HepG2 (cell line): ENCODE measurements around the gene ASCL2. TPM values are rescaled to one million over a fixed set of nuclear protein-coding genes. Genes with fewer than 3 reads are reported as not detected.
A peak's percentile ranks its signal among the peaks of the same experiment; 100 is the strongest.

Experiments used
- AGO1 ChIP-seq: fragments of 200-400 bp; formaldehyde crosslinking; IDR thresholded peaks from 2 replicates; pipeline ENCODE4 v1.6.1; 2017; ENCODE audit warnings: mild to moderate bottlenecking, low read depth, low read length, moderate library complexity; ENCODE audit not compliant: poor library complexity, severe bottlenecking
- FOXC1 ChIP-seq: sonication (generic); formaldehyde crosslinking; IDR thresholded peaks from 2 replicates; pipeline ENCODE4 v1.8.0; 2022; ENCODE audit warnings: mild to moderate bottlenecking, missing genetic modification reagents, borderline replicate concordance
- GATAD2A ChIP-seq: IDR thresholded peaks from 2 replicates; pipeline ENCODE4 v1.6.1; 2016
- HOXA5 ChIP-seq: sonication (generic); formaldehyde crosslinking; IDR thresholded peaks from 2 replicates; pipeline ENCODE4 v1.4.0; 2020; ENCODE audit warnings: missing genetic modification reagents
- PHF21A ChIP-seq: sonication (generic); formaldehyde crosslinking; IDR thresholded peaks from 2 replicates; pipeline ENCODE4 v1.5.0; 2020; ENCODE audit warnings: mild to moderate bottlenecking, missing genetic modification reagents
- RFXAP ChIP-seq: sonication (generic); formaldehyde crosslinking; IDR thresholded peaks from 2 replicates; pipeline ENCODE4 v1.4.0; 2020; ENCODE audit warnings: missing genetic modification reagents, borderline replicate concordance
- SATB2 ChIP-seq: sonication (generic); formaldehyde crosslinking; IDR thresholded peaks from 2 replicates; pipeline ENCODE4 v1.5.0; 2020; ENCODE audit warnings: missing genetic modification reagents
- SKI ChIP-seq: fragments of 450-650 bp; IDR thresholded peaks from one replicate; pipeline ENCODE4 v1.6.1; 2018; ENCODE audit warnings: mild to moderate bottlenecking; ENCODE audit not compliant: partially characterized antibody
- SOX13 ChIP-seq, 3 experiments: fragments of 450-650 bp in 1 of 3; sonication (generic) in 1 of 3; formaldehyde crosslinking in 1 of 3; IDR thresholded peaks in 2 of 3; conservative IDR thresholded peaks in 1 of 3; 2 replicates each; pipeline versions ENCODE4 v1.5.0 to v1.6.1; 2016 to 2020; ENCODE audit warnings: antibody characterized with exemption in 1 of 3, mild to moderate bottlenecking in 1 of 3, missing compliant biosample characterization in 1 of 3, missing genetic modification reagents in 1 of 3, moderate library complexity in 1 of 3
- TBP ChIP-seq: sonication (generic); formaldehyde crosslinking; IDR thresholded peaks from 2 replicates; pipeline ENCODE4 v1.5.0; 2020; ENCODE audit warnings: missing genetic modification reagents
- TBX3 ChIP-seq: fragments of 450-650 bp; IDR thresholded peaks from 2 replicates; pipeline ENCODE4 v1.6.1; 2017; ENCODE audit warnings: antibody characterized with exemption, mild to moderate bottlenecking, inconsistent platforms, borderline replicate concordance
- TCF12 ChIP-seq, 2 experiments: fragments of 450-650 bp in 1 of 2; sonication (generic) in 1 of 2; formaldehyde crosslinking in 1 of 2; IDR thresholded peaks; 2 replicates each; pipeline versions ENCODE4 v1.6.1 to v1.8.0; 2017 to 2022; ENCODE audit warnings: antibody characterized with exemption in 1 of 2, mild to moderate bottlenecking in 1 of 2, missing genetic modification reagents in 1 of 2, moderate library complexity in 1 of 2
- ZBTB1 ChIP-seq: sonication (generic); formaldehyde crosslinking; IDR thresholded peaks from 2 replicates; pipeline ENCODE4 v1.4.0; 2020; ENCODE audit warnings: missing genetic modification reagents, borderline replicate concordance
- ZNF101 ChIP-seq: sonication (generic); formaldehyde crosslinking; IDR thresholded peaks from 2 replicates; pipeline ENCODE4 v1.4.0; 2020; ENCODE audit warnings: mild to moderate bottlenecking, low read depth, missing genetic modification reagents, borderline replicate concordance
- ZNF124 ChIP-seq: sonication (generic); formaldehyde crosslinking; IDR thresholded peaks from 2 replicates; pipeline ENCODE4 v1.4.0; 2020; ENCODE audit warnings: missing genetic modification reagents
- ZNF260 ChIP-seq: sonication (generic); formaldehyde crosslinking; IDR thresholded peaks from 2 replicates; pipeline ENCODE4 v1.4.0; 2020; ENCODE audit warnings: missing genetic modification reagents, low read depth, mild to moderate bottlenecking, borderline replicate concordance
- ZNF460 ChIP-seq: sonication (generic); formaldehyde crosslinking; IDR thresholded peaks from 2 replicates; pipeline ENCODE4 v1.5.1; 2020; ENCODE audit warnings: missing genetic modification reagents, mild to moderate bottlenecking, borderline replicate concordance
- ZNF660 ChIP-seq: sonication (generic); formaldehyde crosslinking; IDR thresholded peaks from 2 replicates; pipeline ENCODE4 v1.5.1; 2020; ENCODE audit warnings: mild to moderate bottlenecking, low read depth, missing genetic modification reagents, borderline replicate concordance
- polyA plus RNA-seq, 8 experiments: library from polyadenylated mRNA; depleted of rRNA in 3 of 8; stranded (reverse) in 7 of 8; unstranded in 1 of 8; fragments of >200 nt; fragmentation: Illumina TruSeq in 4 of 8; extraction: Trizol in 4 of 8; gene quantifications; 2 replicates each; pipeline versions ENCODE4 v1.2.1 to v1.2.3, GENCODE V29; 2011 to 2016; ENCODE audit warnings: low read depth in 4 of 8, missing spikeins in 1 of 8, mixed read lengths in 1 of 8; ENCODE audit not compliant: insufficient read depth in 1 of 8
- total RNA-seq, 5 experiments: library from RNA; depleted of rRNA; stranded (reverse); fragments of >200 nt; fragmentation: Illumina TruSeq; extraction: Trizol; gene quantifications; 2 replicates each; pipeline ENCODE4 v1.2.3, GENCODE V29; 2016; ENCODE audit warnings: low read depth in 1 of 5
- TF ChIP-seq, protein P1 (sequence below): sonication (generic); formaldehyde crosslinking; IDR thresholded peaks from 2 replicates; pipeline ENCODE4 v1.4.0; 2020; ENCODE audit warnings: missing genetic modification reagents
- TF ChIP-seq, protein P2 (sequence below), 2 experiments: sonication (generic) in 1 of 2; formaldehyde crosslinking in 1 of 2; IDR thresholded peaks; 2 replicates each; pipeline versions ENCODE4 v1.4.0 to v1.6.1; 2018 to 2020; ENCODE audit warnings: missing genetic modification reagents in 2 of 2, borderline replicate concordance in 1 of 2, low read depth in 1 of 2, mild to moderate bottlenecking in 1 of 2, missing biosample characterization in 1 of 2
- TF ChIP-seq, protein P3 (sequence below): IDR thresholded peaks from 2 replicates; pipeline ENCODE4 v1.6.1; 2016; ENCODE audit warnings: missing genetic modification reagents, missing compliant biosample characterization
- TF ChIP-seq, protein P4 (sequence below): sonication (generic); formaldehyde crosslinking; IDR thresholded peaks from 2 replicates; pipeline ENCODE4 v1.4.0; 2020; ENCODE audit warnings: mild to moderate bottlenecking, low read depth, missing genetic modification reagents
- TF ChIP-seq, protein P5 (sequence below): sonication (generic); formaldehyde crosslinking; IDR thresholded peaks from 2 replicates; pipeline ENCODE4 v1.8.1; 2023; ENCODE audit warnings: mild to moderate bottlenecking, missing genetic modification reagents, borderline replicate concordance

The ASCL2 gene
- total and polyA plus RNA-seq, 2 of the 13 experiments (the other 11 are each of a cell fraction or from before 2014, with no cell fraction given), result 0.07 TPM; not detected in 1

DNA sequence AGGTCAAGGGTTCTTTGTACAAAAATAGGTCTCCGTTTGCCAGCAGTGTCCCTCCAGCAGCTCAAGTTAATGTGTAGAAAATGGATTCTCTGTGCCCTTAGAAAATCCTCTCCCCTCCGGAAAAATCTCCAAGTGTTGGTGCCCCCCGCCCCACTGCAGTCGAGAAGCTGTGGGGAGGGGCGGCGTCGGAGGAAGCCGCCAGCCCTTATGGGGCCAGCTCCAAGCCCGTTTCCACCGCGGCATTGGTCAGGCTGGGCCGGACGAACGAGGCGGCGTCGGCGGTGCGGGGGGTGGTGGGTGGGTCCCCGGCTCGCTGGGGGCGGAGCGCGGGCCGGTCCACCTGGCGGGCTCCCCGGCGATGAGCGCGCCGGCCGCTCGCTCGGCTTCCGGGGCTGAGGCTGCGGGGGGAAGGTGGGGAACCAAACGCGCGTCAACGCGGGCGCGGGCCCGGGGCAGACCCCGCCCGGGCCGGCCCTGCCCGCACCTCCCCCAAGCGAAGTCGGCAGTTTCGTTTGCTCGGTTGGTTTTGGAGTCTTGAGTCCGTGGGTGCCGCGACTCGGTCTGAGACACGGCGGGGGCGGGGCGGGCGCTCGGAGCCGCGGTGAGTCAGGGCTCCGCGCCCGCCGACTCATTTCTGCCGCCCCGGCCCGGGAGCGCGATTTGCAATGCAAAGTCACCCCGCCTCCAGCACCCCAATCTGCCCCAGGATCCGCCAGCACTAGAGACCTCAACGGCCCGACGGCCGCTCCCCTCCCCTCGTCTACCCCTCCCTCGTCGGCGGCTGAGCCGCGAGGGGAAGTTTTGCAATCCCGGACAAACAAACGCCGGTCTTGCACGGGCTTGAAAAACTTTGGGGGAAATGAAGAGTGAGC, 1.4 kb downstream of the ASCL2 start (continued):
- no peak for TF ChIP-seq TCF12 (IDR thresholded peaks at IDR 0.05)
- no peak for TF ChIP-seq TCF12 (CRISPR knock-in tag; IDR thresholded peaks at IDR 0.05)
- TF ChIP-seq, protein P1, sequence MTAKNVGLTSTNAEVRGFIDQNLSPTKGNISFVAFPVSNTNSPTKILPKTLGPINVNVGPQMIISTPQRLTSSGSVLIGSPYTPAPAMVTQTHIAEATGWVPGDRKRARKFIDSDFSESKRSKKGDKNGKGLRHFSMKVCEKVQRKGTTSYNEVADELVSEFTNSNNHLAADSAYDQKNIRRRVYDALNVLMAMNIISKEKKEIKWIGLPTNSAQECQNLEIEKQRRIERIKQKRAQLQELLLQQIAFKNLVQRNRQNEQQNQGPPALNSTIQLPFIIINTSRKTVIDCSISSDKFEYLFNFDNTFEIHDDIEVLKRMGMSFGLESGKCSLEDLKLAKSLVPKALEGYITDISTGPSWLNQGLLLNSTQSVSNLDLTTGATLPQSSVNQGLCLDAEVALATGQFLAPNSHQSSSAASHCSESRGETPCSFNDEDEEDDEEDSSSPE, result peak; percentile 61; the same call in 1 of the 2 replicates
- TF ChIP-seq, protein P2, sequence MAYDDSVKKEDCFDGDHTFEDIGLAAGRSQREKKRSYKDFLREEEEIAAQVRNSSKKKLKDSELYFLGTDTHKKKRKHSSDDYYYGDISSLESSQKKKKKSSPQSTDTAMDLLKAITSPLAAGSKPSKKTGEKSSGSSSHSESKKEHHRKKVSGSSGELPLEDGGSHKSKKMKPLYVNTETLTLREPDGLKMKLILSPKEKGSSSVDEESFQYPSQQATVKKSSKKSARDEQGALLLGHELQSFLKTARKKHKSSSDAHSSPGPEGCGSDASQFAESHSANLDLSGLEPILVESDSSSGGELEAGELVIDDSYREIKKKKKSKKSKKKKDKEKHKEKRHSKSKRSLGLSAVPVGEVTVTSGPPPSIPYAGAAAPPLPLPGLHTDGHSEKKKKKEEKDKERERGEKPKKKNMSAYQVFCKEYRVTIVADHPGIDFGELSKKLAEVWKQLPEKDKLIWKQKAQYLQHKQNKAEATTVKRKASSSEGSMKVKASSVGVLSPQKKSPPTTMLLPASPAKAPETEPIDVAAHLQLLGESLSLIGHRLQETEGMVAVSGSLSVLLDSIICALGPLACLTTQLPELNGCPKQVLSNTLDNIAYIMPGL (CRISPR knock-in tag; IDR thresholded peaks at IDR 0.05; ENCODE audit: borderline replicate concordance in 1 of 2, low read depth in 1 of 2), result 0 out of 4 replicates have a peak, but pooled peaks of 1 of the 2 experiments have one; percentile 42
- TF ChIP-seq, protein P3, sequence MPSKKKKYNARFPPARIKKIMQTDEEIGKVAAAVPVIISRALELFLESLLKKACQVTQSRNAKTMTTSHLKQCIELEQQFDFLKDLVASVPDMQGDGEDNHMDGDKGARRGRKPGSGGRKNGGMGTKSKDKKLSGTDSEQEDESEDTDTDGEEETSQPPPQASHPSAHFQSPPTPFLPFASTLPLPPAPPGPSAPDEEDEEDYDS, result no peak
- TF ChIP-seq SATB2 (CRISPR knock-in tag), result no peak
- no peak for TF ChIP-seq FOXC1 (CRISPR knock-in tag)
- no peak for TF ChIP-seq ZBTB1 (CRISPR knock-in tag)
- TF ChIP-seq ZNF101 (CRISPR knock-in tag), result no peak
- TF ChIP-seq, protein P4, sequence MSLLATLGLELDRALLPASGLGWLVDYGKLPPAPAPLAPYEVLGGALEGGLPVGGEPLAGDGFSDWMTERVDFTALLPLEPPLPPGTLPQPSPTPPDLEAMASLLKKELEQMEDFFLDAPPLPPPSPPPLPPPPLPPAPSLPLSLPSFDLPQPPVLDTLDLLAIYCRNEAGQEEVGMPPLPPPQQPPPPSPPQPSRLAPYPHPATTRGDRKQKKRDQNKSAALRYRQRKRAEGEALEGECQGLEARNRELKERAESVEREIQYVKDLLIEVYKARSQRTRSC (CRISPR knock-in tag), result no peak
- TF ChIP-seq SKI, result no peak
- no peak for TF ChIP-seq TBX3
- TF ChIP-seq RFXAP (CRISPR knock-in tag), result no peak
- TF ChIP-seq GATAD2A, result peak; percentile 67
- no peak for TF ChIP-seq TBP
- peak; percentile 79 for TF ChIP-seq HOXA5 (CRISPR knock-in tag)
- TF ChIP-seq PHF21A (CRISPR knock-in tag), result no peak; the same call in 1 of the 2 replicates
- TF ChIP-seq ZNF124, result 0 out of 2 replicates have a peak, but pooled peaks have one; percentile 46
- TF ChIP-seq ZNF460, result no peak
- TF ChIP-seq, protein P5, sequence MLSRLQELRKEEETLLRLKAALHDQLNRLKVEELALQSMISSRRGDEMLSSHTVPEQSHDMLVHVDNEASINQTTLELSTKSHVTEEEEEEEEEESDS, result no peak
- TF ChIP-seq ZNF260 (CRISPR knock-in tag), result no peak
- no peak for TF ChIP-seq ZNF660
- TF ChIP-seq SOX13 (IDR thresholded peaks at IDR 0.05), result no peak
- TF ChIP-seq SOX13 (CRISPR knock-in tag; conservative IDR thresholded peaks at IDR 0.05 in 1 of 2, IDR thresholded peaks at IDR 0.05 in 1 of 2), result peak in 1 of 2 experiments; percentile 69; a peak in 2 of 4 replicates
- no peak for TF ChIP-seq AGO1
